SU-DHL-6 (cell line): ENCODE results near the gene CCDC85C.

Experiments
- EZH2phosphoT487 ChIP-seq: fragments of 200-600 bp; sonication (generic), shearing (Covaris generic); conservative IDR thresholded peaks from 2 replicates; pipeline ENCODE4 v1.6.1; 2018; ENCODE audit warnings: mild to moderate bottlenecking, antibody characterized with exemption, low read length, moderate library complexity, mixed read lengths
- TF ChIP-seq, protein P1 (sequence below): fragments of 200-600 bp; sonication (generic); IDR thresholded peaks from one replicate; pipeline ENCODE4 v1.5.1; 2017; ENCODE audit warnings: antibody characterized with exemption, mild to moderate bottlenecking, low read length, moderate library complexity; ENCODE audit not compliant: insufficient read depth, poor library complexity, severe bottlenecking

DNA sequence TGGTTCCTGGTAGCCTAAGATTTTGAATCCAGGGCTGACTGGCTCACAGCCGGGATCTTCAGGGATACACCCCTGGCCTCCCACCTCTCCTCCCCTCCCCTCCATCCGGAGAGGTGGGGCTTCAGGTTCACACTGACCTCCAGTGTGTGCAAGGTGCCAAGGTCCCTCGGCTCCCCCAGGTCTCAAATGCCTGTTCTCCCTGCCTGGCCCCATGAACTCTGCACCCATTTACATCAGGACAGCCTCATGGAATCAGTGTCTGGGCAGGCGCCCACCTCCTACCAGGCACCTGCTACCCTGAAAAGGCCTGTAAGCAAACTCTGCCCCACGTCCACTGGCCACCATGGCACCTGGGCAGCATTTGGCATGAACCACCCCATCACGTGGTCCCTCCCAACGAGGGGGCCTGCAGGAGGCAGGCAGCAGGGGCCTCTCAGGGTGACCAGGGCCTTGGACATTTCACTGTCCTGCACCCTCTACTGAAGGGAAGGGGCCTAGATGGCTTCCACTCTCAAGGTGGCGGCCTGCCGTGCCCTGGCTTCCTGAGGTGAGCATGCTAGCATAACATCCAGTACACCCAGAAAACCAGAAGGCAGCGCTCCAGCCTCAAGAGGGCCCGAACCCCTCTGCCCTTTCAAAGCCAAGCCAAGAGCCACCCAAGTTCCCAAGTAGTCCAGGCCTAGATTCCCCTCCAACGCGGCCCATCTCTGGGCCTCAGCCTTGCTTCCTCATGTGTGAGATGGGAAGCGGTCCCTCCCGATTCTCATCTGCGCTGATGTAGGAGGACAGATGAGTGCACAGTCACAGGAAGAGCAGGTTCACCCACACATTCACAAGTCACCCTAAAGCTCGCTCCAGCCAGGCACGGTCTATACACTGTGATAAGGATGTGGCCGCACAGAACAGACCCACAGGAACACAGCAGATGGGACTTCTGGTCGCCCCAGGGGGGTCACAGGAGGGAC lies 37.3 kb downstream of the CCDC85C start:
- TF ChIP-seq, protein P1, sequence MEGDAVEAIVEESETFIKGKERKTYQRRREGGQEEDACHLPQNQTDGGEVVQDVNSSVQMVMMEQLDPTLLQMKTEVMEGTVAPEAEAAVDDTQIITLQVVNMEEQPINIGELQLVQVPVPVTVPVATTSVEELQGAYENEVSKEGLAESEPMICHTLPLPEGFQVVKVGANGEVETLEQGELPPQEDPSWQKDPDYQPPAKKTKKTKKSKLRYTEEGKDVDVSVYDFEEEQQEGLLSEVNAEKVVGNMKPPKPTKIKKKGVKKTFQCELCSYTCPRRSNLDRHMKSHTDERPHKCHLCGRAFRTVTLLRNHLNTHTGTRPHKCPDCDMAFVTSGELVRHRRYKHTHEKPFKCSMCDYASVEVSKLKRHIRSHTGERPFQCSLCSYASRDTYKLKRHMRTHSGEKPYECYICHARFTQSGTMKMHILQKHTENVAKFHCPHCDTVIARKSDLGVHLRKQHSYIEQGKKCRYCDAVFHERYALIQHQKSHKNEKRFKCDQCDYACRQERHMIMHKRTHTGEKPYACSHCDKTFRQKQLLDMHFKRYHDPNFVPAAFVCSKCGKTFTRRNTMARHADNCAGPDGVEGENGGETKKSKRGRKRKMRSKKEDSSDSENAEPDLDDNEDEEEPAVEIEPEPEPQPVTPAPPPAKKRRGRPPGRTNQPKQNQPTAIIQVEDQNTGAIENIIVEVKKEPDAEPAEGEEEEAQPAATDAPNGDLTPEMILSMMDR, result no peak
- no peak for TF ChIP-seq EZH2phosphoT487
